ENCODE results near the gene NOD2.

- no peak for TF ChIP-seq POLR2A (IDR thresholded peaks at IDR 0.05; ENCODE audit: low read depth, low read length)
- TF ChIP-seq POLR2AphosphoS5 (IDR thresholded peaks at IDR 0.05; ENCODE audit: low read depth, low read length): no peak
- no peak for TF ChIP-seq TAF1 (IDR thresholded peaks at IDR 0.05; ENCODE audit: borderline replicate concordance, low read depth, low read length)
Measured at GRCh38 chr16:50696126-50696525, 2.7 kb downstream of the NOD2 start.

All from GM12892 (cell line).